Measurements from ENCODE around the gene SLC6A19.

Gene SLC6A19

DNA sequence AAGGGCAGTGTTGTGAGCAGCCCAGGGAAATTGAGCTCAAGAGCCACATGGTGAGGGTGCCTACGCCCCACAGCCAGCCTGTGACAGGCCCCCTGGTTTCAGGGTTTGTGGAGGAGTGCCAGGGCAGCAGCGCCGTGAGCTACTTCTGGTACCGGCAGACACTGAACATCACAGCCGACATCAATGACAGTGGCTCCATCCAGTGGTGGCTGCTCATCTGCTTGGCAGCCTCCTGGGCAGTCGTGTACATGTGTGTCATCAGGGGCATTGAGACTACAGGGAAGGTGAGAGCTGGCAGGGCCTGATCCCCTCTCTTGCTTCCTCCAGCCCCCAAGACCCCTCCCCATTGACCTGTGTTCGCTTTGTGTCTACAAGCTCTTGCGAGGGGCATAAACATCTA, 34.0 kb downstream of the SLC6A19 start:
- TF ChIP-seq, protein P1, sequence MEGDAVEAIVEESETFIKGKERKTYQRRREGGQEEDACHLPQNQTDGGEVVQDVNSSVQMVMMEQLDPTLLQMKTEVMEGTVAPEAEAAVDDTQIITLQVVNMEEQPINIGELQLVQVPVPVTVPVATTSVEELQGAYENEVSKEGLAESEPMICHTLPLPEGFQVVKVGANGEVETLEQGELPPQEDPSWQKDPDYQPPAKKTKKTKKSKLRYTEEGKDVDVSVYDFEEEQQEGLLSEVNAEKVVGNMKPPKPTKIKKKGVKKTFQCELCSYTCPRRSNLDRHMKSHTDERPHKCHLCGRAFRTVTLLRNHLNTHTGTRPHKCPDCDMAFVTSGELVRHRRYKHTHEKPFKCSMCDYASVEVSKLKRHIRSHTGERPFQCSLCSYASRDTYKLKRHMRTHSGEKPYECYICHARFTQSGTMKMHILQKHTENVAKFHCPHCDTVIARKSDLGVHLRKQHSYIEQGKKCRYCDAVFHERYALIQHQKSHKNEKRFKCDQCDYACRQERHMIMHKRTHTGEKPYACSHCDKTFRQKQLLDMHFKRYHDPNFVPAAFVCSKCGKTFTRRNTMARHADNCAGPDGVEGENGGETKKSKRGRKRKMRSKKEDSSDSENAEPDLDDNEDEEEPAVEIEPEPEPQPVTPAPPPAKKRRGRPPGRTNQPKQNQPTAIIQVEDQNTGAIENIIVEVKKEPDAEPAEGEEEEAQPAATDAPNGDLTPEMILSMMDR (IDR thresholded peaks at IDR 0.05; ENCODE audit: insufficient read depth, low read length, missing control alignments) = no peak
- ChIA-PET POLR2A (no interaction called here), CTCF (no interaction called here)
- no peak overlapping the region for H3K4me3 ChIP-seq (ENCODE audit: low read depth, low read length)
- no peak for DNase-seq (ENCODE audit: low read depth, low spot score)

DNA sequence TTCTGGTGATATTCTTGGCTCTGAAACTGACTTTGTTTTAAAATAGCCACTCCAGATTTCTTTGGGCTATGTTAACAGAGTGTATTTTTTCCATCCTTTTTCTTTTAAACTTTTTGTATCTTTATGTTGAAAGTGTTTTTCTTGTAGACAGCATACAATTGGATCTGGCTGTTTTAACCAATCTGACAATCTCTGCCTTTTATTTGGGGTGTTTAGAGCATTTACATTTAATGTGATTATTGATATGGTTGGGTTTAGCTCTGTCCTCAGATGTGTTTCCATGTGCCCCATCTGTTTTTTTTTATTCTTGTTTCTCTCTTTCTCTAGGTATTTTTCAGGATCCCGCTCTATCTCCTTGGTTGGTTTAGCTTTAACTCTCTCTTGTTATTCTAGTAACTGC, 34.4 kb downstream of the SLC6A19 start:
- no peak for DNase-seq (ENCODE audit: low read depth, low spot score)
- H3K4me3 ChIP-seq (ENCODE audit: low read depth, low read length) = no peak overlapping the region
- CTCF ChIA-PET = no interaction called here
- POLR2A ChIA-PET = no interaction called here
- TF ChIP-seq, protein P1 (IDR thresholded peaks at IDR 0.05; ENCODE audit: insufficient read depth, low read length, missing control alignments) = no peak

DNA sequence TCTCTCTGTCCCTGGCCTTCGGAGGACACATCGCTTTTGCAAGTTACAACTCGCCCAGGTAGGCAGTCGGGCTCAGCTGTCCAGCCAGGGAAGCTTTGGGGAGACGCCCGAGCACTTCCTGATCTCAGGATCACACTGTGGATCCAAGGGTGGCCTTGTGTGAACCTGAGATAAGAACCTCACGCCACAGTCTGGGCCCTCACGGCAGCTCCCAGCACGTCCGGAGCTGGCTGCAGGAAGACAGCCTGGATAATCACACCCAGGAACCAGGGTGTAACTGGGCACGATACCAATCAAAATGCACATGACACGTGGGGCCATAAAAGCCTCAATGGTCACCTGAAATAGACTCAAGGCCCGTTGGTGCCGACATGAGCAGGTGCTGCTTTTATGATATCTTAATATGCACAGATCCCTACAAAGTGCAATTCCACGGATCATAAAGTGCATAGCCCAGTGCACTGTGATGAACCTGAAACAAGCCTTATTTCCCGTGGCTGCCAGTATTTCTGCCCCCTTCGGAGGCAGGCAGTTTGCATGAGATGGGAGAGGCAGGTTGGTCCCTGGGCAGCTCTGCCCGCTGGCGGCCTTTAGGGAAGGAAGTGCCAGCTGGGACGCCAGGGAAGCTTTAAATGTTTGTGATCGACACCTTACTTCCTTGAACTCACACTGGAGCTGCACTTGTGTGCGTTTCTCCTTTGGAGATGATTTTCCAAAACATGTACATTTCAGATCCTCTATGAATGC, 38.3 kb downstream of the SLC6A19 start:
- DNase-seq (ENCODE audit: low read depth, low spot score) = no peak
- ChIA-PET CTCF (no interaction called here), POLR2A (no interaction called here)
- TF ChIP-seq, protein P1 (IDR thresholded peaks at IDR 0.05; ENCODE audit: insufficient read depth, low read length, missing control alignments) = no peak
- H3K4me3 ChIP-seq (ENCODE audit: low read depth, low read length) = no peak overlapping the region

DNA sequence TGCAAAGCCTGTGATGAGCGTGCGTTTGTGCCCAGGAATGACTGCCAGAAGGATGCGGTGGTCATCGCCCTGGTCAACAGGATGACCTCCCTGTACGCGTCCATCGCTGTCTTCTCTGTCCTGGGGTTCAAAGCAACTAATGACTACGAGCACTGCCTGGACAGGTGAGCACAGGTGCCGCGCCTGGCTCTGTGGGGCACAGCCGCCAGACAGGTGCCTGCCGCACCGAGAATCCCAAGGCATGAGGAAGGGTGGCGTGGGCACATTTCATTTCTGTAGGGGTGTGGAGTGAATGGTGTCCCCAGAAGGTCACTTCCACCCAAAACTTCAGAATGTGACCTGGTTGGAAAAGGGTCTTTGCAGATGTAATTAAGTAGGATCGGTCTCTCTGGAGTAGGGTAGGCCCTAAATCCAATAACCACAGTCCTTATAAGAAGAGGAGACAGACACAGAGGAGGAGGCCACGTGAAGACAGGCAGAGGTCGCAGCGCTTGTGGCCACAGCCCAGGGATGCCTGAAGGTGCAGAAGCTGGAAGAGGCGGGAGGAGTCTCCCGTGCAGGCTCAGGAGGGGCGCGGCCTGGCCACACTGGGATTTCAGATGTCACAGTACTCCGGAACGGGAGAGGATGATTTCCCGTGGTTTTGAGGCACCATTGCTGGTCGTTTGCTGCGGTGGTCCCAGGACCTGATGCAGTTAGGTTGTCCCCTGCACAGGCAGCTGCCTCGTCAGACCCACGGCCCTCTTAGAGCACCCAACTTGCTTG, 39.3 kb downstream of the SLC6A19 start:
- CTCF ChIA-PET = no interaction called here
- POLR2A ChIA-PET = no interaction called here

DNA sequence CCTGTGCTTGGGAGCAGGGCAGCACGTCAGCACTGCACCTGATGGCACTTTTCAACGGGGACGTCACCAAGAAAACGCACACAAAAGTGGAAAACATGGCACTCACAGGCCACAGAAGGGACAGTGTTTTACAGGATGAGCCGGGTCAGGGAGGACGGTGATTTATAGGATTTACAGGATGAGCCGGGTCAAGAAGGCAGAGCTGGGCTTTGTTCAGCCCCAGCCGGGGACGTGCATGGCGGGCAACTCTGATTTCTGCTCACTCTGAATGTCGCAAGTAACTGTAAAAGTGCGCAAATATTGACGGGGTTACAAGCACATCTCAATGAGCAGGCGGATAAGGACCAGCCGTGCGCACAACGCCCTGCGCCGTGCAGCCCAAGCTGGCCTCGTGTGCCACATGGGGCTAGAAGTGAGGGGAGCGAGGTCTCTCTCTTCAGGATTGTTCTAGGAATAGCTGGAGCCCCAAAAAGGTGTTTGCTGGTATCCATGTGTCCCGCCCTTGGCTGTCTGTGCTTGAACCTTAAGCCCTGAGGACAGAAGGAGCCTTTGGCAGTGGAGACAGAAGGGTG, 40.2 kb downstream of the SLC6A19 start:
- CTCF ChIA-PET = no interaction called here
- H3K4me3 ChIP-seq (ENCODE audit: low read depth, low read length) = no peak overlapping the region
- no peak for DNase-seq (ENCODE audit: low read depth, low spot score)
- POLR2A ChIA-PET = no interaction called here
- TF ChIP-seq, protein P1 (IDR thresholded peaks at IDR 0.05; ENCODE audit: insufficient read depth, low read length, missing control alignments) = no peak

More for the DNA sequence above, 39.3 kb downstream of the SLC6A19 start:
- H3K4me3 ChIP-seq (ENCODE audit: low read depth, low read length) = no peak overlapping the region
- no peak for DNase-seq (ENCODE audit: low read depth, low spot score)
- TF ChIP-seq, protein P1 (IDR thresholded peaks at IDR 0.05; ENCODE audit: insufficient read depth, low read length, missing control alignments) = no peak

DNA sequence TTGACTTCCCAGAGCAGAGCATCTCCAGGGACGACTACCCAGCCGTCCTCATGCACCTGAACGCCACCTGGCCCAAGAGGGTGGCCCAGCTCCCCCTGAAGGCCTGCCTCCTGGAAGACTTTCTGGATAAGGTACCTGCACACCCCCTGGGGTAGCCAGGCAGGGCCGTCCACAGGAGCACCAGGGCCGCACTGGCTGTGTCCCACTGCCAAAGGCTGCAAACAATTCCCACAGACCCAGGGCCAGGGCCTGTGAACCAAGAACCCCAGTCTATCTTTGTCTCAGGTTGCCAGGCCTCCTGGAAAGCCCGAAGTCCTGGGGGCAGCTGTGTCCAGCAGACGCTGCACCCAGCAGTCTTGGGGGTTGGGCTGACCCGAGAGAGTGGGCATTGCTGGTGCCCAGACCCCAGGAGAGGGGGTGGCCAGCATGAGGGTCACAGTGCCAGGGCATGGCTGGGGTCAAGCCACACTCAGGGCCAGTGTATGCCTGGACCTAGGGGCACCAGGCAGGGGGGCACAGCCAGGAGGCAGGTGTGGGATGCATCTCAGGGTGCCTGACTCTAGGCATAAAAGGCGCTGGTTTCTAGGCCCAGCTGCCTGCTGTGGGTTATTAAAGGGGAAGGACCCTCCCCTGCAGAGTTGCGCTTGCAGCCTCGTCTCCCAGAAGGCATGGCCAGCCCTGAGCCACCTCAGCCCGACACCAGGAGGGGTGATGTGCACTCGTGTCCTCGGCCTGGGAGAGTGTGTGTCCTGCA, 41.5 kb downstream of the SLC6A19 start:
- TF ChIP-seq, protein P1 (IDR thresholded peaks at IDR 0.05; ENCODE audit: insufficient read depth, low read length, missing control alignments) = no peak
- DNase-seq (ENCODE audit: low read depth, low spot score) = no peak
- CTCF ChIA-PET = no interaction called here
- POLR2A ChIA-PET = no interaction called here
- no peak overlapping the region for H3K4me3 ChIP-seq (ENCODE audit: low read depth, low read length)
